Right cardiac atrium (tissue), 5 donors: ENCODE data around the gene NFASC. TPM values are rescaled to one million over a fixed set of nuclear protein-coding genes. Genes with fewer than 3 reads are reported as not detected.

ENCODE experiments used
- ATAC-seq, 2 donors: fragments of 200-7000 bp; cut with Tn5 transposase; one replicate each; pipeline versions ENCODE4 v1.8.0 to v1.9.1; 2020; ENCODE audit warnings: moderate library complexity in 2 of 2, mild to moderate bottlenecking in 1 of 2
- DNase-seq, 3 donors: peaks; one replicate each; pipeline ENCODE4 v3.0.0-alpha.2; 2020
- H3K27ac ChIP-seq: one replicate; pipeline ENCODE4 v1.5.1; 2013; ENCODE audit warnings: mild to moderate bottlenecking, low read length, control low read depth, moderate library complexity
- H3K27me3 ChIP-seq: one replicate; pipeline ENCODE4 v1.6.1; 2013; ENCODE audit not compliant: control insufficient read depth, insufficient read depth
- H3K4me1 ChIP-seq: one replicate; pipeline ENCODE4 v1.6.1; 2013; ENCODE audit warnings: low read length; ENCODE audit not compliant: control insufficient read depth, insufficient read depth
- H3K4me3 ChIP-seq: one replicate; pipeline ENCODE4 v1.5.1; 2013; ENCODE audit warnings: low read length, control low read depth
- H3K9me3 ChIP-seq: one replicate; pipeline ENCODE4 v1.6.1; 2013; ENCODE audit warnings: low read length; ENCODE audit not compliant: control insufficient read depth
- WGBS: extraction: QIAGEN DNeasy Blood & Tissue Kit; methylation state at CpG from one replicate; pipeline ENCODE4 v1.1.7; 2013; 5-methylcytosine and 5-hydroxymethylcytosine counted together
- intact Hi-C, 4 donors: fragments of 100-400 bp; cut with DNase I; formaldehyde crosslinking; loops; one replicate each; pipeline versions ENCODE4 v1.11.0 to v1.14.0; 2022 to 2023
- polyA plus RNA-seq: library from polyadenylated mRNA; stranded (reverse); fragments of 200-250 nt; gene quantifications from one replicate; pipeline ENCODE4 v1.2.3, GENCODE V29; 2013
- total RNA-seq, 4 donors: library from RNA; stranded (reverse); fragmentation: NEBNext Ultra II Directional; extraction: Animal tissue kit (Norgen Biotek cat#: 25700); gene quantifications; one replicate each; pipeline ENCODE4 v1.2.1, GENCODE V29; 2021
- donor health status: healthy with polysubstance abuse.
- donor health status: DM: no; HTN: yes; CAD: no.
- donor health status: DM: no; HTN: no; CAD: no.
- donor health status: DM: no; HTN: yes; CAD: no; lungs with severe emphysema.
- donor health status: DM: yes; HTN: yes; CAD: no.

The NFASC gene
- total and polyA plus RNA-seq, 5 donors: 44.2 to 94.2 (median 63.3) TPM

- ATAC-seq: no peak
- no peaks in the 10 kb centered on the region for H3K9me3 ChIP-seq
- intact Hi-C loops: no loop called here
- H3K27ac ChIP-seq: no peak overlapping the region
- no peak for DNase-seq
- no peaks in the 10 kb centered on the region for H3K27me3 ChIP-seq
- 79% methylated on average over 1 of the region's 1 CpG for WGBS
- H3K4me1 ChIP-seq: no peaks in the 10 kb centered on the region
- no peak overlapping the region for H3K4me3 ChIP-seq
Measured at GRCh38 chr1:204972426-204972825, 101.8 kb downstream of the NFASC start.

- WGBS: 70% methylated on average over 6 of the region's 6 CpGs
- H3K27me3 ChIP-seq: no peaks in the 10 kb centered on the region
- DNase-seq (no peak), ATAC-seq (no peak)
- no peaks in the 10 kb centered on the region for H3K4me1 ChIP-seq
- intact Hi-C loops: no loop called here
- H3K9me3 ChIP-seq: no peaks in the 10 kb centered on the region
- H3K27ac ChIP-seq: no peak overlapping the region
- H3K4me3 ChIP-seq: no peak overlapping the region
Measured at GRCh38 chr1:204973449-204973848, 102.8 kb downstream of the NFASC start.

- Histone ChIP-seq H3K4me3 (no peak overlapping the region), H3K4me1 (no peaks in the 10 kb centered on the region), H3K27ac (no peak overlapping the region), H3K27me3 (no peaks in the 10 kb centered on the region), H3K9me3 (no peaks in the 10 kb centered on the region)
- DNase-seq (no peak), ATAC-seq (no peak)
- 84% methylated on average over 2 of the region's 2 CpGs for WGBS
- intact Hi-C loops: no loop called here
Measured at GRCh38 chr1:204974327-204974726, 103.7 kb downstream of the NFASC start.

GRCh38 chr1:204975021-204975420, 104.4 kb downstream of the NFASC start:
- H3K9me3 ChIP-seq: no peaks in the 10 kb centered on the region
- H3K27me3 ChIP-seq: no peaks in the 10 kb centered on the region
- WGBS: 77% methylated on average over 12 of the region's 12 CpGs
- H3K27ac ChIP-seq: no peak overlapping the region
- no peaks in the 10 kb centered on the region for H3K4me1 ChIP-seq
- no peak overlapping the region for H3K4me3 ChIP-seq
- ATAC-seq (no peak), DNase-seq (no peak)
- intact Hi-C loops: no loop called here

DNA sequence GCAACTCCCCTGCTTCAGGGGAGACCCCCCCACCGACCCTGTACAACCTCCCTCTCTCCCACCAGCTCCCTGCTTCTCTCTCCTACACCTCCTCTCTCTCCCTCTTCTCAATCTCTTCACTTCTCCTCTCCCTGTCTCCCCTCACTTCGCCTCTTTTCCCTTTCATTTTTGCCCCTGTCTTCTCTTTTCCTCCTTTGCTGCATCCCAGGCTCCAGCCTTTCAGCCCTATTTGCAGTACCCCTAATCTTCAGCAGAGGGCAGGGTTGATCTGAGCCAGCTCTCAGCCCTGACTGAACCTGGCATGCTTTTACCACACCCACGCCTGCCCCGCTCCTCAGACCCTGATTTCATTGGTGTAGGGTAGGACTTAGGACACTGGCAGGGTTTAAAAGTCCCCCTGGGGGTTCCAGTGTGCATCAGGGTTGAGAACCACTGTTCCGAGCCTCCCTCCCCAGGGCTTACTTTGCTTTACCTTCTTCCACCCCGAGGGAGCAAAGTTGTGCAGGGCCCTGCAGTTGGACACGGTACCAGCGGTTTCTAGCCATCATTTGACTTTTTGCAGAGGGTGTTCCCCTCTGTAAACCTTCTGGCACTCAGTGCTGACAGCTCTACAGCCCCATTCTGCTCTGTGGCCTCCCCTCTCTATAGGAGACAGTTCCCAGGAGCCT, 105.0 kb downstream of the NFASC start:
- DNase-seq (no peak), ATAC-seq (peak; percentile 59 to 63)
- Histone ChIP-seq H3K4me1 (no peaks in the 10 kb centered on the region), H3K9me3 (no peaks in the 10 kb centered on the region), H3K27ac (no peak overlapping the region), H3K4me3 (no peak overlapping the region), H3K27me3 (no peaks in the 10 kb centered on the region)
- WGBS: 51% methylated on average over 8 of the region's 8 CpGs
- intact Hi-C loops: no loop called here

DNA sequence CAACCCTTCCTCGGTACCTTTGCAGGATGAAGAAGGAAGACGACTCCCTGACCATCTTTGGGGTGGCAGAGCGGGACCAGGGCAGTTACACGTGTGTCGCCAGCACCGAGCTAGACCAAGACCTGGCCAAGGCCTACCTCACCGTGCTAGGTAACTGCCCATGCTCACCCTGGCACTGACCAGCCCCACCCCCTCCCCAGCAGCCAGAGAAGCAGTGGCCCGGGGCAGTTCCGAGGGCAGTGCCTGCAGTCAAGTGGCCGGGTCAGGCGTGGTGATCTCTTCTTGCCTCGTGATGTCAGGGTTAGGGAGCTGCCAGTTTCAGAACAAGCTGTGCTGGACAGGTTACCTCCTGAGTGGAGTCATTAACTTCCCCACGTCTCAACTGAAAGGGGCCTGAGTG, 106.0 kb downstream of the NFASC start:
- no peaks in the 10 kb centered on the region for H3K27me3 ChIP-seq
- no peaks in the 10 kb centered on the region for H3K4me1 ChIP-seq
- ATAC-seq (no peak), DNase-seq (no peak)
- H3K9me3 ChIP-seq: no peaks in the 10 kb centered on the region
- WGBS: 91% methylated on average over 13 of the region's 13 CpGs
- no peak overlapping the region for H3K27ac ChIP-seq
- H3K4me3 ChIP-seq: no peak overlapping the region
- intact Hi-C loops: no loop called here

DNA sequence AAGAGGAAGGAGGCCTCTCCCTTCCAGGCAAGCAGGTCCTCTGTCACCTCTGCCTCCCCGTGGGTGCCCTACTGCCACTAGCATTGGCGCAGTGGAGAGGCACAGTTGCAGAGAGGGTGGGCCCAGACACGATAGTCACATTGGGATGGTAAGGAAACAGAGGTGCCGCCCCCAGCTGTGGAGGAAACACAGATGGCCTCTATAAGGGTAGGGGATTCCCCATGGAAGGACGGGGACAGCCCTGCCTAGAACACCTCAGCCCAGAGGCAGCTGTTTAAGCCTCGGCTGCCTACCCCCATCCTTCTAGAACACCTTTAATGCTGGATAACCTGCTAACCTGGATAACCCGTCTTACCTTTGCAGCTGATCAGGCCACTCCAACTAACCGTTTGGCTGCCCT, 106.7 kb downstream of the NFASC start:
- 84% methylated on average over 8 of the region's 8 CpGs for WGBS
- intact Hi-C loops: no loop called here
- no peak overlapping the region for H3K4me3 ChIP-seq

DNA sequence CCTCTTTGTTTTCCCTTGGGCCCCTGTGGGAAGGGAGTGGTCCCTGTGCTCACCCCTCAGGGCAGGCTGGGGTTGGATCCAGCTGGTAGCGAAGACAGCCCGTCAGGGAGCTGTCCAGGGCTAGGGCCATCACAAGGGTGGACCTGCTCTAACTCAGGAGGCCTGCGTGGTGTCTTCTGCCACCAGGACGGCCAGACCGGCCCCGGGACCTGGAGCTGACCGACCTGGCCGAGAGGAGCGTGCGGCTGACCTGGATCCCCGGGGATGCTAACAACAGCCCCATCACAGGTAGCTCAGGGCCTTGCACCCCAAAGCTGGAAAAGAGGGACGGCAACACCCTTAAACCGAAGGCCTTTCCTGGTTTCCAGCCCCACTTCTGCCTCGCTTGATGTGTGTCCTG, 108.1 kb downstream of the NFASC start:
- H3K4me3 ChIP-seq: no peak overlapping the region
- intact Hi-C loops: no loop called here
- H3K27ac ChIP-seq: no peak overlapping the region
- H3K27me3 ChIP-seq: no peaks in the 10 kb centered on the region
- 93% methylated on average over 14 of the region's 14 CpGs for WGBS
- no peaks in the 10 kb centered on the region for H3K4me1 ChIP-seq
- no peak for ATAC-seq
- no peaks in the 10 kb centered on the region for H3K9me3 ChIP-seq
- DNase-seq: no peak

More for the DNA sequence above, 106.7 kb downstream of the NFASC start:
- H3K4me1 ChIP-seq: no peaks in the 10 kb centered on the region
- DNase-seq (no peak), ATAC-seq (no peak)
- no peaks in the 10 kb centered on the region for H3K9me3 ChIP-seq
- H3K27me3 ChIP-seq: no peaks in the 10 kb centered on the region
- H3K27ac ChIP-seq: no peak overlapping the region

GRCh38 chr1:204979306-204979705, 108.6 kb downstream of the NFASC start:
- H3K27ac ChIP-seq: no peak overlapping the region
- no peak for ATAC-seq
- H3K9me3 ChIP-seq: no peaks in the 10 kb centered on the region
- intact Hi-C loops: no loop called here
- no peak for DNase-seq
- WGBS: 95% methylated on average over 18 of the region's 18 CpGs
- H3K4me1 ChIP-seq: no peaks in the 10 kb centered on the region
- no peaks in the 10 kb centered on the region for H3K27me3 ChIP-seq
- H3K4me3 ChIP-seq: no peak overlapping the region

GRCh38 chr1:204979891-204980649, 109.4 kb downstream of the NFASC start:
- Histone ChIP-seq H3K4me1 (no peaks in the 10 kb centered on the region), H3K9me3 (no peaks in the 10 kb centered on the region), H3K27ac (no peak overlapping the region), H3K27me3 (no peaks in the 10 kb centered on the region), H3K4me3 (no peak overlapping the region)
- DNase-seq: no peak
- intact Hi-C loops: loop anchor here in 3 of 4 donors (5.0 to 10.0 kb wide), 3 partner anchors 82 to 277 kb away; no protein-coding TSS in a partner anchor
- WGBS: 93% methylated on average over 10 of the region's 10 CpGs
- ATAC-seq: no peak

- WGBS: 61% methylated on average over 3 of the region's 3 CpGs
- no peak overlapping the region for H3K27ac ChIP-seq
- DNase-seq: no peak
- H3K4me3 ChIP-seq: no peak overlapping the region
- ATAC-seq: no peak
- H3K9me3 ChIP-seq: no peaks in the 10 kb centered on the region
- H3K4me1 ChIP-seq: no peaks in the 10 kb centered on the region
- intact Hi-C loops: loop anchor here in 3 of 4 donors (5.0 to 10.0 kb wide), 3 partner anchors 81 to 276 kb away; no protein-coding TSS in a partner anchor
- no peaks in the 10 kb centered on the region for H3K27me3 ChIP-seq
Measured at GRCh38 chr1:204980840-204981405, 110.3 kb downstream of the NFASC start.
